Measurements from ENCODE around the gene KRT17.

The KRT17 gene
- total RNA-seq: 0.03 to 4.1 (median 0.22) reads per million in 18 experiments

GRCh38 chr17:41624208-41625101, at the start of gene KRT17:
TSS of gene KRT17 (minus strand) at chr17:41624575. CDS start at chr17:41624509, 66 bp downstream.
- DNase-seq: peak; percentile 21 to 40

GRCh38 chr17:41672153-41672552, 47.8 kb upstream of the KRT17 start:
- DNase-seq: no peak

GRCh38 chr17:41667280-41668041, 43.1 kb upstream of the KRT17 start:
- DNase-seq: peak; percentile 24 to 57

GRCh38 chr17:41666708-41667279, 42.4 kb upstream of the KRT17 start:
- DNase-seq: peak; percentile 72 to 74

GRCh38 chr17:41666237-41666641, 41.9 kb upstream of the KRT17 start:
- peak in 1 of 2 donors; percentile 45 for DNase-seq

GRCh38 chr17:41665566-41666236, 41.3 kb upstream of the KRT17 start:
- DNase-seq: peak; percentile 86

GRCh38 chr17:41664587-41665565, 40.5 kb upstream of the KRT17 start:
- DNase-seq: no peak

- no peak for DNase-seq
These were observed 39.7 kb upstream of the KRT17 start for GRCh38 chr17:41664172-41664457.

GRCh38 chr17:41663451-41664171, 39.2 kb upstream of the KRT17 start:
- DNase-seq: no peak

GRCh38 chr17:41660221-41660711, 35.9 kb upstream of the KRT17 start:
- DNase-seq: no peak

GRCh38 chr17:41659427-41660212, 35.2 kb upstream of the KRT17 start:
- DNase-seq: no peak

GRCh38 chr17:41658846-41659245, 34.5 kb upstream of the KRT17 start:
- no peak for DNase-seq

- DNase-seq: no peak
These were observed 33.6 kb upstream of the KRT17 start for GRCh38 chr17:41657936-41658335.

- DNase-seq: no peak
These were observed 32.9 kb upstream of the KRT17 start for GRCh38 chr17:41657176-41657754.

GRCh38 chr17:41656249-41657023, 32.1 kb upstream of the KRT17 start:
- DNase-seq: no peak

GRCh38 chr17:41655611-41656111, 31.3 kb upstream of the KRT17 start:
- DNase-seq: no peak

GRCh38 chr17:41654678-41655607, 30.6 kb upstream of the KRT17 start:
- DNase-seq: no peak

All from inflammatory macrophage (primary cell).